Caco-2 (cell line): Measurements from ENCODE around the gene ACYP2. TPM values are rescaled to one million over a fixed set of nuclear protein-coding genes. Genes with fewer than 3 reads are reported as not detected.

Source experiments
- BruUV-seq: library from RNA; stranded (reverse); fragments of 400-500 nt; replicated peaks from 2 replicates; lab custom pipeline; 2021; lab: Mats Ljungman, UMichigan
- CTCF ChIA-PET: fragments of 300-600 bp; sonication (Branson Sonifier 250); formaldehyde crosslinking; loops from one replicate; lab custom pipeline; 2022; ENCODE audit warnings: antibody characterized with exemption; lab: Charles Lee
- POLR2A ChIA-PET: fragments of 300-600 bp; sonication (Branson Sonifier 250); formaldehyde crosslinking; loops from one replicate; lab custom pipeline; 2022; ENCODE audit warnings: antibody characterized with exemption; lab: Charles Lee
- DNase-seq, 2 experiments: peaks; one replicate each; pipeline versions ENCODE4 v3.0.0 to v3.0.0-alpha.2; 2020 to 2022
- H3K27me3 ChIP-seq: replicated peaks from 2 replicates; pipeline ENCODE4 v1.6.0; 2011; ENCODE audit warnings: low read length; ENCODE audit not compliant: control insufficient read depth, insufficient read depth
- H3K36me3 ChIP-seq: 2 replicates; pipeline ENCODE4 v1.5.1; 2011; ENCODE audit warnings: low read length; ENCODE audit not compliant: control insufficient read depth, insufficient read depth
- H3K4me1 ChIP-seq: fragments of 250-450 bp; sonication (Bioruptor Pico); 2 replicates; pipeline ENCODE4 v1.5.1; 2020; ENCODE audit warnings: mild to moderate bottlenecking
- H3K4me3 ChIP-seq: 2 replicates; pipeline ENCODE4 v1.5.1; 2011; ENCODE audit warnings: low read depth, mild to moderate bottlenecking, control low read depth, low read length
- H3K9me3 ChIP-seq: fragments of 250-450 bp; sonication (Bioruptor Pico); 2 replicates; pipeline ENCODE4 v1.5.1; 2020; ENCODE audit warnings: mild to moderate bottlenecking, moderate library complexity
- H3K27ac Mint-ChIP-seq: one replicate; pipeline ENCODE4 v1.8.0; 2022; ENCODE audit warnings: mixed read lengths; ENCODE audit not compliant: unreplicated experiment
- H3K27me3 Mint-ChIP-seq: one replicate; pipeline ENCODE4 v1.8.0; 2022; ENCODE audit warnings: mixed read lengths; ENCODE audit not compliant: insufficient read depth, unreplicated experiment
- H3K36me3 Mint-ChIP-seq: one replicate; pipeline ENCODE4 v1.8.0; 2022; ENCODE audit warnings: mild to moderate bottlenecking, mixed read lengths; ENCODE audit not compliant: insufficient read depth, unreplicated experiment
- H3K4me1 Mint-ChIP-seq: one replicate; pipeline ENCODE4 v1.8.0; 2022; ENCODE audit warnings: low read depth, mixed read lengths; ENCODE audit not compliant: unreplicated experiment
- H3K4me3 Mint-ChIP-seq: one replicate; pipeline ENCODE4 v1.8.0; 2022; ENCODE audit warnings: mild to moderate bottlenecking, moderate library complexity, mixed read lengths; ENCODE audit not compliant: unreplicated experiment
- H3K9me3 Mint-ChIP-seq: one replicate; pipeline ENCODE4 v1.8.0; 2022; ENCODE audit warnings: mixed read lengths; ENCODE audit not compliant: unreplicated experiment
- CTCF ChIP-seq, 2 experiments: fragments of 200-600 bp in 1 of 2; IDR thresholded peaks; 1 replicate in 1 of 2; 2 replicates in 1 of 2; pipeline versions ENCODE4 v1.5.1 to v1.8.0; 2011 to 2022; ENCODE audit warnings: antibody characterized with exemption in 1 of 2, control low read depth in 1 of 2, inconsistent platforms in 1 of 2, low read depth in 1 of 2, low read length in 1 of 2, mild to moderate bottlenecking in 1 of 2, moderate library complexity in 1 of 2; ENCODE audit not compliant: insufficient read depth in 1 of 2, severe bottlenecking in 1 of 2, unreplicated experiment in 1 of 2
- intact Hi-C: fragments of 100-400 bp; cut with micrococcal nuclease; formaldehyde crosslinking; loops from one replicate; pipeline ENCODE4 v1.10.0; 2022; ENCODE audit not compliant: unreplicated experiment
- total RNA-seq: library from RNA; stranded (reverse); gene quantifications from 2 replicates; pipeline ENCODE4 v1.2.3, GENCODE V29; 2022

The ACYP2 gene
- total RNA-seq, 1 experiment from 2014 or later, result 4.1 TPM

GRCh38 chr2:54204476-54204875 lies 89.1 kb downstream of the ACYP2 start:
- H3K27me3 ChIP-seq, result no peaks in the 10 kb centered on the region
- H3K9me3 ChIP-seq, result no peaks in the 10 kb centered on the region
- Mint-ChIP-seq H3K27me3 (no peaks in the 10 kb centered on the region), H3K27ac (no peak overlapping the region), H3K4me3 (no peak overlapping the region), H3K9me3 (no peaks in the 10 kb centered on the region), H3K4me1 (peaks cover 26% of the 10 kb centered on the region), H3K36me3 (no peaks in the 10 kb centered on the region)
- no TSS peak for BruUV-seq
- intact Hi-C loops, result no loop called here
- no peaks in the 10 kb centered on the region for H3K36me3 ChIP-seq
- 0 out of 2 replicates have a peak, but pooled peaks cover 5% of the 10 kb centered on the region for H3K4me1 ChIP-seq
- DNase-seq, result no peak
- no peak overlapping the region for H3K4me3 ChIP-seq
- CTCF ChIA-PET, result interaction anchor here (1.6 kb wide), 1 partner anchor 97 kb away, joined by 3 read pairs; no protein-coding TSS in a partner anchor
- no peak for TF ChIP-seq CTCF (IDR thresholded peaks at IDR 0.05; ENCODE audit: insufficient read depth in 1 of 2, low read depth in 1 of 2, low read length in 1 of 2, severe bottlenecking in 1 of 2, unreplicated experiment in 1 of 2)
- POLR2A ChIA-PET, result no interaction called here

GRCh38 chr2:54206596-54206995 lies 91.2 kb downstream of the ACYP2 start:
- Mint-ChIP-seq H3K27ac (no peak overlapping the region), H3K36me3 (no peaks in the 10 kb centered on the region), H3K4me3 (no peak overlapping the region), H3K27me3 (no peaks in the 10 kb centered on the region), H3K4me1 (peaks cover 27% of the 10 kb centered on the region), H3K9me3 (no peaks in the 10 kb centered on the region)
- peak; percentile 43 to 50 for TF ChIP-seq CTCF (IDR thresholded peaks at IDR 0.05; ENCODE audit: insufficient read depth in 1 of 2, low read depth in 1 of 2, low read length in 1 of 2, severe bottlenecking in 1 of 2, unreplicated experiment in 1 of 2)
- intact Hi-C loops, result loop anchor here (2.0 kb wide), 2 partner anchors 28 to 124 kb away; a partner anchor contains a TSS
- Histone ChIP-seq H3K36me3 (no peaks in the 10 kb centered on the region), H3K4me3 (no peak overlapping the region), H3K27me3 (no peaks in the 10 kb centered on the region), H3K9me3 (no peaks in the 10 kb centered on the region), H3K4me1 (0 out of 2 replicates have a peak, but pooled peaks cover 5% of the 10 kb centered on the region)
- DNase-seq, result peak in 1 of 2 experiments; percentile 39
- CTCF ChIA-PET, result no interaction called here
- BruUV-seq, result no TSS peak
- POLR2A ChIA-PET, result interaction anchor here (0.5 kb wide), 1 partner anchor 28 kb away, joined by 3 read pairs; no protein-coding TSS in a partner anchor

- H3K4me3 ChIP-seq, result no peak overlapping the region
- no peaks in the 10 kb centered on the region for H3K9me3 Mint-ChIP-seq
- H3K4me1 Mint-ChIP-seq, result peaks cover 37% of the 10 kb centered on the region
- ChIA-PET POLR2A (interaction anchor here (0.6 kb wide), 1 partner anchor 674 kb away, joined by 4 read pairs; no protein-coding TSS in a partner anchor), CTCF (no interaction called here)
- H3K4me1 ChIP-seq, result 0 out of 2 replicates have a peak, but pooled peaks cover 5% of the 10 kb centered on the region
- TF ChIP-seq CTCF (IDR thresholded peaks at IDR 0.05; ENCODE audit: insufficient read depth in 1 of 2, low read depth in 1 of 2, low read length in 1 of 2, severe bottlenecking in 1 of 2, unreplicated experiment in 1 of 2), result no peak
- BruUV-seq, result no TSS peak
- peak overlapping the region; percentile 60 for H3K27ac Mint-ChIP-seq
- H3K9me3 ChIP-seq, result no peaks in the 10 kb centered on the region
- no peaks in the 10 kb centered on the region for H3K27me3 Mint-ChIP-seq
- DNase-seq, result peak in 1 of 2 experiments; percentile 20
- no peaks in the 10 kb centered on the region for H3K27me3 ChIP-seq
- no peaks in the 10 kb centered on the region for H3K36me3 Mint-ChIP-seq
- H3K36me3 ChIP-seq, result no peaks in the 10 kb centered on the region
- intact Hi-C loops, result loop anchor here (2.0 kb wide), 2 partner anchors 27 to 123 kb away; a partner anchor contains a TSS
- H3K4me3 Mint-ChIP-seq, result no peak overlapping the region
Observed at GRCh38 chr2:54207666-54208195, 92.3 kb downstream of the ACYP2 start.
